MM.1S (cell line): Measurements from ENCODE around the gene DNAH7.

ENCODE experiments used
- CTCF ChIP-seq: fragments of 300-600 bp; sonication (generic); IDR thresholded peaks from 2 replicates; pipeline ENCODE4 v1.5.1; 2016; ENCODE audit warnings: antibody characterized with exemption, low read length, mixed read lengths
- EZH2 ChIP-seq: fragments of 300-600 bp; sonication (generic); optimal IDR thresholded peaks from 2 replicates; pipeline ENCODE3; 2017; ENCODE audit warnings: low read depth, mild to moderate bottlenecking, antibody characterized with exemption, low read length, mixed read lengths

GRCh38 chr2:195985741-195986140, 82.9 kb downstream of the DNAH7 start:
- no peak for TF ChIP-seq CTCF
- TF ChIP-seq EZH2 = no peak
